Heart left ventricle (tissue), 16 donors: ENCODE measurements around the gene PAQR6. TPM values are rescaled to one million over a fixed set of nuclear protein-coding genes. Genes with fewer than 3 reads are reported as not detected.
A peak's percentile ranks its signal among the peaks of the same experiment; 100 is the strongest.

ENCODE experiments used
- ATAC-seq, 4 donors: fragments of 200-7000 bp; cut with Tn5 transposase; one replicate each; pipeline ENCODE4 v1.9.1; 2020 to 2022; ENCODE audit warnings: moderate library complexity in 4 of 4, mild to moderate bottlenecking in 3 of 4, moderate number of reproducible peaks in 1 of 4
- DNase-seq, 5 donors: peaks; one replicate each; pipeline ENCODE4 v3.0.0-alpha.2; 2020
- H3K27ac ChIP-seq, 12 donors: fragments of 200-600 bp; sonication (generic) in 4 of 12; one replicate each; pipeline versions ENCODE4 v1.5.0 to v1.8.0; 2016 to 2022; ENCODE audit warnings: mild to moderate bottlenecking in 2 of 12
- H3K27me3 ChIP-seq, 9 donors: fragments of 200-600 bp; sonication (generic) in 2 of 9; one replicate each; pipeline versions ENCODE4 v1.5.1 to v1.8.0; 2016 to 2022; ENCODE audit warnings: mild to moderate bottlenecking in 3 of 9
- H3K36me3 ChIP-seq, 9 donors: fragments of 200-600 bp; sonication (generic) in 2 of 9; one replicate each; pipeline versions ENCODE4 v1.5.0 to v1.8.0; 2018 to 2022; ENCODE audit warnings: mild to moderate bottlenecking in 2 of 9
- H3K4me1 ChIP-seq, 12 donors: fragments of 200-600 bp; sonication (generic) in 4 of 12; one replicate each; pipeline versions ENCODE4 v1.5.0 to v1.8.0; 2016 to 2022; ENCODE audit warnings: mild to moderate bottlenecking in 3 of 12
- H3K4me3 ChIP-seq, 12 donors: fragments of 200-600 bp; sonication (generic) in 4 of 12; one replicate each; pipeline versions ENCODE4 v1.5.0 to v1.8.0; 2017 to 2022; ENCODE audit warnings: mild to moderate bottlenecking in 9 of 12, moderate library complexity in 4 of 12
- H3K9me3 ChIP-seq, 12 donors: fragments of 200-600 bp; sonication (generic) in 4 of 12; one replicate each; pipeline versions ENCODE4 v1.5.0 to v1.8.0; 2016 to 2022; ENCODE audit warnings: mild to moderate bottlenecking in 1 of 12
- CTCF ChIP-seq, 12 donors: fragments of 200-600 bp; sonication (generic) in 4 of 12; IDR thresholded peaks; one replicate each; pipeline versions ENCODE4 v1.5.0 to v1.8.0; 2018 to 2022; ENCODE audit warnings: antibody characterized with exemption in 12 of 12, mild to moderate bottlenecking in 5 of 12
- POLR2A ChIP-seq, 2 donors: fragments of 450-650 bp; IDR thresholded peaks; one replicate each; pipeline ENCODE4 v1.6.1; 2017; ENCODE audit warnings: antibody characterized with exemption in 2 of 2, mild to moderate bottlenecking in 2 of 2, moderate library complexity in 2 of 2
- WGBS, 4 donors: extraction: QIAGEN DNeasy Blood & Tissue Kit in 2 of 4; methylation state at CpG; one replicate each; pipeline versions ENCODE4 v1.1.5 to v1.1.7; 2013 to 2018; 5-methylcytosine and 5-hydroxymethylcytosine counted together
- intact Hi-C, 10 donors: fragments of 100-400 bp; cut with DNase I; formaldehyde crosslinking; loops; one replicate each; pipeline versions ENCODE4 v1.11.1 to v1.14.2; 2022
- polyA plus RNA-seq, 2 donors: library from polyadenylated mRNA; stranded (reverse); fragments of 200-250 nt; gene quantifications; one replicate each; pipeline ENCODE4 v1.2.3, GENCODE V29; 2013
- total RNA-seq, 9 donors: library from RNA; depleted of rRNA in 2 of 9; stranded (reverse); fragments of >200 nt in 2 of 9; fragmentation: NEBNext Ultra II Directional in 3 of 9; extraction: Animal tissue kit (Norgen Biotek cat#: 25700) in 3 of 9; gene quantifications; one replicate each; pipeline versions ENCODE4 v1.1.0 to v1.2.4, GENCODE V29; 2016 to 2023
- donor health status: ischemic (EF 13 %, LVEDD 7.1; RV severe dilation, severe dysfunction).
- donor health status: healthy with polysubstance abuse.
- donor health status: DM: no; HTN: yes; CAD: no.
- donor health status: DM: no; HTN: no; CAD: no.
- donor health status: ischemic (EF 25% LVEDD 6.9; RV normal size, moderate dysfunction).
- donor health status: ischemic (EF 25% LVEDD 5.7; RV mildly dilated, moderate dysfunction).
- donor health status: healthy.
- donor health status: DM: yes; HTN: yes; CAD: no.
- donor health status: ischemic (EF 35%, LVEDD 5.7; RV mildly dilated, moderate dysfunction).
- donor health status: nonischemic (EF 11% LVEDD 7.7; RV severe dilation, severe dysfunction).
- donor health status: DM: yes; HTN: yes; CAD: no.
- donor health status: PGD.
- donor health status: ischemic (EF 29% LVEDD 5.4; RV normal size, mild dysfunction).
- donor health status: nonischemic (EF 23%, LVEDD 6.1; RV moderate dilation, normal function).

The PAQR6 gene
- total and polyA plus RNA-seq, 11 donors = 0.26 to 1.9 (median 0.90) TPM; not detected in 2

- no peak for ATAC-seq
- Histone ChIP-seq H3K9me3 (no peaks in the 10 kb centered on the region), H3K4me3 (peak overlapping the region in 11 of 12 donors; percentile 60 to 84 (median 69)), H3K27ac (peak overlapping the region in 10 of 12 donors; percentile 90 to 99 (median 96)), H3K36me3 (peaks cover 0 to 43% (median 33%) of the 10 kb centered on the region in 9 donors), H3K4me1 (peaks cover 0 to 42% (median 20%) of the 10 kb centered on the region in 12 donors), H3K27me3 (no peaks in the 10 kb centered on the region)
- 86 to 91% (median 87%) methylated on average over 16 of the region's 16 CpGs for WGBS, 4 donors
- DNase-seq = no peak
- no peak for TF ChIP-seq CTCF (IDR thresholded peaks at IDR 0.05)
- no peak for TF ChIP-seq POLR2A (IDR thresholded peaks at IDR 0.05)
- intact Hi-C loops = loop anchor here in 4 of 10 donors (5.0 kb wide), 3 partner anchors 52 to 67 kb away; no protein-coding TSS in a partner anchor
These were observed 33.7 kb downstream of the PAQR6 start for GRCh38 chr1:156214024-156214748.

GRCh38 chr1:156213644-156213966, 34.3 kb downstream of the PAQR6 start:
- intact Hi-C loops = loop anchor here in 4 of 10 donors (2.0 to 5.0 kb wide), 4 partner anchors 19 to 66 kb away; partner anchors contain the start of gene SLC25A44 (in 1 of the 4)
- Histone ChIP-seq H3K27ac (peak overlapping the region; percentile 89 to 99 (median 96)), H3K4me1 (peaks cover 0 to 38% (median 20%) of the 10 kb centered on the region in 12 donors), H3K27me3 (no peaks in the 10 kb centered on the region), H3K4me3 (peak overlapping the region; percentile 45 to 84 (median 68)), H3K9me3 (no peaks in the 10 kb centered on the region), H3K36me3 (peaks cover 0 to 49% (median 38%) of the 10 kb centered on the region in 9 donors)
- TF ChIP-seq CTCF (IDR thresholded peaks at IDR 0.05) (no peak), POLR2A (IDR thresholded peaks at IDR 0.05) (no peak)
- no peak for DNase-seq
- 20 to 28% (median 25%) methylated on average over 11 of the region's 11 CpGs for WGBS, 4 donors
- no peak for ATAC-seq

- Histone ChIP-seq H3K27ac (peak within 1 kb of the TSS; percentile 89 to 99 (median 96)), H3K4me3 (peak within 1 kb of the TSS; percentile 45 to 84 (median 68)), H3K4me1 (peaks cover 0 to 33% (median 20%) of the 10 kb centered on the region in 12 donors), H3K27me3 (no peaks in the 10 kb centered on the region), H3K36me3 (peaks cover 0 to 55% (median 43%) of the 10 kb centered on the region in 9 donors), H3K9me3 (no peaks in the 10 kb centered on the region)
- WGBS, 4 donors = 0 to 1% (median 1%) methylated on average over 50 to 61 of the region's 61 CpGs
- intact Hi-C loops = loop anchor here in 4 of 10 donors (2.0 to 5.0 kb wide), 4 partner anchors 18 to 66 kb away; partner anchors contain the start of gene SLC25A44 (in 1 of the 4)
- TF ChIP-seq POLR2A (IDR thresholded peaks at IDR 0.05) (peak in 1 of 2 donors; percentile 82), CTCF (IDR thresholded peaks at IDR 0.05) (peak in 1 of 12 donors; percentile 18)
- DNase-seq (peak; percentile 97 to 99 (median 98)), ATAC-seq (peak; percentile 98 to 99 (median 98))
These were observed 34.8 kb downstream of the PAQR6 start, which contains the start of gene PMF1 for GRCh38 chr1:156212833-156213643. TSS of gene PMF1 (plus strand) at chr1:156213007. CDS start at chr1:156213016, 9 bp downstream.
